ENCODE data around the gene CCDC73. TPM values are rescaled to one million over a fixed set of nuclear protein-coding genes. Genes with fewer than 3 reads are reported as not detected.
"Not testable (repeated sequence)": the region's sequence is repeated elsewhere in the genome, so short reads cannot be mapped to it uniquely, and the experiment has no call there.

Gene CCDC73
- total and polyA plus RNA-seq, 7 donors = not detected

DNA sequence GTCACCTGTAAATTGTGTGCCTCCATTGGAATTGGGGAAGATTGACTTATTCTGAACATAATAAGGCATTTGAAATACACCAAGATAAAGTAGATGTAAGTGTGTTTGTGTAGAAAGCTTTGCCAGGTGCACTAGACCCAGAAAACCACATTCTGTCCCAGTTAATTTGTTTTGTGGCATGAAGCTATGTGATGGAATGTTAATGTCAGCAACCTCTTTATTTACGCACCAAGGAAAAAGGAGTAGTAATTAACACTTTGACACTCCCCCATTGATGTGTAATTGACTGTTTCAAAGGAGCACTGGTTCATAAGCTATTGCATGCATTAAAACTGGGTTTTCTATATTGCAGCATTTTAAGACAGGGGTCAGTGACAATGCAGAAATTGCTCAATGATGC lies 196.5 kb downstream of the CCDC73 start:
- Histone ChIP-seq H3K4me1 (peaks cover 0 to 9% (median 4%) of the 10 kb centered on the region in 4 donors), H3K27ac (no peak overlapping the region), H3K9me3 (no peaks in the 10 kb centered on the region), H3K27me3 (no peaks in the 10 kb centered on the region), H3K4me3 (no peak overlapping the region), H3K36me3 (peaks cover 19 to 97% (median 30%) of the 10 kb centered on the region in 4 donors)
- intact Hi-C loops (cut with DNase I) = no loop called here
- TF ChIP-seq, protein P1, sequence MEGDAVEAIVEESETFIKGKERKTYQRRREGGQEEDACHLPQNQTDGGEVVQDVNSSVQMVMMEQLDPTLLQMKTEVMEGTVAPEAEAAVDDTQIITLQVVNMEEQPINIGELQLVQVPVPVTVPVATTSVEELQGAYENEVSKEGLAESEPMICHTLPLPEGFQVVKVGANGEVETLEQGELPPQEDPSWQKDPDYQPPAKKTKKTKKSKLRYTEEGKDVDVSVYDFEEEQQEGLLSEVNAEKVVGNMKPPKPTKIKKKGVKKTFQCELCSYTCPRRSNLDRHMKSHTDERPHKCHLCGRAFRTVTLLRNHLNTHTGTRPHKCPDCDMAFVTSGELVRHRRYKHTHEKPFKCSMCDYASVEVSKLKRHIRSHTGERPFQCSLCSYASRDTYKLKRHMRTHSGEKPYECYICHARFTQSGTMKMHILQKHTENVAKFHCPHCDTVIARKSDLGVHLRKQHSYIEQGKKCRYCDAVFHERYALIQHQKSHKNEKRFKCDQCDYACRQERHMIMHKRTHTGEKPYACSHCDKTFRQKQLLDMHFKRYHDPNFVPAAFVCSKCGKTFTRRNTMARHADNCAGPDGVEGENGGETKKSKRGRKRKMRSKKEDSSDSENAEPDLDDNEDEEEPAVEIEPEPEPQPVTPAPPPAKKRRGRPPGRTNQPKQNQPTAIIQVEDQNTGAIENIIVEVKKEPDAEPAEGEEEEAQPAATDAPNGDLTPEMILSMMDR (IDR thresholded peaks at IDR 0.05) = no peak
- 86% methylated on average over 1 of the region's 1 CpG for WGBS, 2 donors
- DNase-seq = no peak

DNA sequence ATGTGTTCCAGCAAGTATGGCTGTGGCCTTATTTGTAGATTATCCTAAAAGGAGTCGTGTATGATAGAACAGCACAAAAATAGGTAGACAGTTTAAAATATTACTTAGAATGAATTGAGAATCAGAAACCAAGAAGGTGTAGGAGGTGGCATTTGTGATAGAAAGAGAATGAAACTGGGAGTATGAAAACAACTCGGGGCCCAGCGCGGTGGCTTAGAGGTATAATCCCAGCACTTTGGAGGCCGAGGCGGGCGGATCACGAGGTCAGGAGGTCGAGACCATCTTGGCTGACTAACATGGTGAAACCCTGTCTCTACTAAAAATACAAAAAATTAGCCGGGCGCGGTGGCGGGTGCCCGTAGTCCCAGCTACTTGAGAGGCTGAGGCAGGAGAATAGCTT lies 198.3 kb downstream of the CCDC73 start:
- peaks cover 15 to 98% (median 44%) of the 10 kb centered on the region in 4 donors for H3K36me3 ChIP-seq
- 91 to 92% methylated on average over 14 of the region's 14 CpGs for WGBS, 2 donors
- DNase-seq; H3K4me1 ChIP-seq; H3K4me3 ChIP-seq; H3K9me3 ChIP-seq; intact Hi-C loops (cut with DNase I); H3K27ac ChIP-seq; H3K27me3 ChIP-seq: not testable (repeated sequence)

DNA sequence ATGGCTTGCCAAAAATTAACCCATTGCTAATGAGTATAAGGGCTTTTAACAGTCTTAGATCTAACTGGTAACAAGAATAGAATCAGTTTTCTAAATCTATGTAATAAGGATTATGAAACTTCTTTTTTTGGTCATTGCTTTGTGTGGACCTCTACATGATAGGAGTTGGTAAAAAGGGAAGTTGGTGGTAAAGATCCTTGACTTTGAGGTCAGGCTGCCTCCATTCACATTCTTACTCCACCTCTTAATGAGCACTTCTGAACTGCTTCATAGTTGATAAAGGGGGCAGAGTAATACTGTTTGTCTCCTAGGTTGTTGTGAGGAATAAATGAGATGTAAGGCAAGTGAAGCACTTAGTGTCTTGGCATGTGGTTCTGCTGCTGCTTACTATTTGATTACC lies 200.2 kb downstream of the CCDC73 start:
- Histone ChIP-seq H3K27me3 (no peaks in the 10 kb centered on the region), H3K27ac (no peak overlapping the region), H3K36me3 (peaks cover 12 to 100% (median 57%) of the 10 kb centered on the region in 4 donors), H3K4me3 (no peak overlapping the region), H3K9me3 (no peaks in the 10 kb centered on the region), H3K4me1 (no peaks in the 10 kb centered on the region)
- TF ChIP-seq, protein P1 (IDR thresholded peaks at IDR 0.05) = no peak
- TF ChIP-seq EP300 (IDR thresholded peaks at IDR 0.05) (no peak), POLR2A (IDR thresholded peaks at IDR 0.05) (no peak), POLR2AphosphoS5 (IDR thresholded peaks at IDR 0.05) (no peak)
- intact Hi-C loops (cut with DNase I) = no loop called here
- DNase-seq = no peak

DNA sequence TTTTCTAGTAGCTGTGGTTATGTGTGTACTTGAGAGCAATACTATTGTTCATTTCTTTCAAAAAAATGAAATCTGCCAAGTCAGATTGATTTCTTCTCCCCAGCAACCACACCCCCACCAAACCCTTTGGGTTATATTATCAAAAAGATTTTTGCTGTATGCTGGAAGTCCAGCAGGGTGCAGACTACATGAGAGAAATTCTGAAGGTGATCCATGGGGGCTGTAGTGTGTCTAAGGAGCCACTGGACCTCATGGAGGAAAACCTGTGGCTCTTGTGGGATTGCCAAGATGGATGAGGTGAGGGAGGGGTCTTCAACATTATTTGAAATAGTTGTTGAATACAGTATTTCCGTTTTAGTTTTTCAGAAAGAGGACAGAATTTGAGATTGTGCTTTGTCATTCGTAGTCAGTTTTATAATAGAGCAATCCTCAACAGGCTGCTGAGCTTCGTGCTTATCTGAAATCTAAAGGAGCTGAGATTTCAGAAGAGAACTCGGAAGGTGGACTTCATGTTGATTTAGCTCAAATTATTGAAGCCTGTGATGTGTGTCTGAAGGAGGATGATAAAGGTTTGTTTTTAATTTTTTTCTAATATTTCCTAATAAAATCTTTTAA lies 207.8 kb downstream of the CCDC73 start:
- no peak for TF ChIP-seq POLR2A (IDR thresholded peaks at IDR 0.05)
- TF ChIP-seq, protein P1 (IDR thresholded peaks at IDR 0.05) = no peak
- TF ChIP-seq EP300 (IDR thresholded peaks at IDR 0.05) = no peak
- TF ChIP-seq POLR2AphosphoS5 (IDR thresholded peaks at IDR 0.05) = no peak
- DNase-seq = no peak
- Histone ChIP-seq H3K4me1 (peaks cover 0 to 30% (median 23%) of the 10 kb centered on the region in 4 donors), H3K9me3 (no peaks in the 10 kb centered on the region), H3K27me3 (no peaks in the 10 kb centered on the region), H3K4me3 (no peak overlapping the region), H3K36me3 (peaks cover 0 to 32% (median 26%) of the 10 kb centered on the region in 4 donors), H3K27ac (no peak overlapping the region)
- intact Hi-C loops (cut with DNase I) = loop anchor here (10.0 kb wide), 1 partner anchor 478 kb away; no protein-coding TSS in a partner anchor
- WGBS, 2 donors = 77 to 78% methylated on average over 4 of the region's 4 CpGs

DNA sequence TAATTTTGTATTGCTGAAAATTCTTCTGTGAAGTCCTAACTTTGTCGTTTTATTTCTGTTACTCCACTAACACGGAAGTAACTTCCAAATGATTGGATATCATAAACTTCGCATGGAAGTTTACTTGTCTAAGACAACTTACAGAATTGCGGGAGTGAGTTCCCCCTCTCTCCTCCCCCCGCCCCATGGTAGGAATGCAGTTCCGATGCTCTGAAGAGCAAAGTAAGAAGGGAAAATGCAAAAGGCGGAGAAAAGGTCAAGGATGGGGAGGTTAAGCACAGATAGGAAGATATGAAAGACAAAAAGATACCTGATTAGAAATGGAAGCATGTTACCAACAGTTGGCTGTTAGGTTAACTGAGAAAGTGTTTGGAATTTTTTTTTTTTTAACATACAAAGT lies 209.5 kb downstream of the CCDC73 start:
- Histone ChIP-seq H3K4me1 (peaks cover 0 to 30% (median 23%) of the 10 kb centered on the region in 4 donors), H3K9me3 (no peaks in the 10 kb centered on the region), H3K36me3 (peaks cover 0 to 14% (median 11%) of the 10 kb centered on the region in 4 donors), H3K4me3 (peak overlapping the region; percentile 66 to 82 (median 73)), H3K27me3 (no peaks in the 10 kb centered on the region), H3K27ac (no peak overlapping the region)
- DNase-seq = no peak
- intact Hi-C loops (cut with DNase I) = loop anchor here (10.0 kb wide), 1 partner anchor 480 kb away; no protein-coding TSS in a partner anchor
- WGBS, 2 donors = 6 to 21% methylated on average over 7 of the region's 7 CpGs
- TF ChIP-seq EP300 (IDR thresholded peaks at IDR 0.05) = no peak
- TF ChIP-seq POLR2AphosphoS5 (IDR thresholded peaks at IDR 0.05) = no peak
- no peak for TF ChIP-seq POLR2A (IDR thresholded peaks at IDR 0.05)
